RWPE2 (cell line): Measurements from ENCODE around the gene METAP1D.
A peak's percentile ranks its signal among the peaks of the same experiment; 100 is the strongest.
"Not testable (repeated sequence)": the region's sequence is repeated elsewhere in the genome, so short reads cannot be mapped to it uniquely, and the experiment has no call there.

ENCODE experiments used
- ATAC-seq: fragments of 200-7000 bp; cut with Tn5 transposase; 3 replicates; pipeline ENCODE4 v1.9.1; 2021; ENCODE audit warnings: low read depth
- DNase-seq: peaks from one replicate; pipeline ENCODE4 v3.0.0-alpha.2; 2020; ENCODE audit warnings: low spot score
- H3K27ac ChIP-seq: fragments of 450-650 bp; 2 replicates; pipeline ENCODE4 v1.5.1; 2017; ENCODE audit warnings: mild to moderate bottlenecking; ENCODE audit not compliant: poor library complexity, severe bottlenecking
- H3K27me3 ChIP-seq: fragments of 250-450 bp; sonication (Bioruptor Pico); 2 replicates; pipeline ENCODE4 v1.5.1; 2021; ENCODE audit warnings: mild to moderate bottlenecking, moderate library complexity; ENCODE audit not compliant: insufficient read depth, poor library complexity, severe bottlenecking
- H3K36me3 ChIP-seq: fragments of 250-450 bp; sonication (Bioruptor Pico); 2 replicates; pipeline ENCODE4 v1.5.1; 2020; ENCODE audit warnings: low read depth, mild to moderate bottlenecking, moderate library complexity
- H3K4me1 ChIP-seq: fragments of 250-450 bp; sonication (Bioruptor Pico); 2 replicates; pipeline ENCODE4 v1.5.1; 2021; ENCODE audit warnings: mild to moderate bottlenecking, moderate library complexity; ENCODE audit not compliant: insufficient read depth, poor library complexity, severe bottlenecking
- H3K4me3 ChIP-seq: fragments of 250-450 bp; sonication (Bioruptor Pico); 2 replicates; pipeline ENCODE4 v1.5.1; 2021; ENCODE audit warnings: mild to moderate bottlenecking, moderate library complexity; ENCODE audit not compliant: severe bottlenecking
- H3K9me3 ChIP-seq: fragments of 250-450 bp; sonication (Bioruptor Pico); 2 replicates; pipeline ENCODE4 v1.5.1; 2021; ENCODE audit warnings: mild to moderate bottlenecking, moderate library complexity; ENCODE audit not compliant: severe bottlenecking
- TF ChIP-seq, protein P1 (sequence below): fragments of 450-650 bp; IDR thresholded peaks from one replicate; pipeline ENCODE4 v1.5.1; 2017; ENCODE audit warnings: mild to moderate bottlenecking, moderate library complexity; ENCODE audit not compliant: poor library complexity, severe bottlenecking

METAP1D gene

DNA sequence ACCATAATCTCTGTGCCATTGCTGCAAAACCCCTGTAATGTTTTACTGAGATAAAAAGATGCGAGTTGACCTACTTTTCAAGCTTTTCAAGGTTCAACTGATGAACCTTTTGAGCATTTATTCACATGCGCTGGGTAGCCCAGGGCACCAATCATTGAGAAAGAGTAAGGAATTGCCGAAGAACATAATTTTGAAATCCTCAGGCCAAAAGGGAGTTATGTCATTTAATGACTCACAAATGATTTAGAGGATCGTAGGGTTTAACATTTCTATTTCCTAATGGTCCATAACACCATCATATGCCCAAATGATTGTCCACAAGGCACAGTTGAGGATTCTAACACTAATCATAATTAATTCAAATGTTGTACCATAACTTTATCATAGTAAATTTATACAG, 65.4 kb downstream of the METAP1D start:
- TF ChIP-seq, protein P1, sequence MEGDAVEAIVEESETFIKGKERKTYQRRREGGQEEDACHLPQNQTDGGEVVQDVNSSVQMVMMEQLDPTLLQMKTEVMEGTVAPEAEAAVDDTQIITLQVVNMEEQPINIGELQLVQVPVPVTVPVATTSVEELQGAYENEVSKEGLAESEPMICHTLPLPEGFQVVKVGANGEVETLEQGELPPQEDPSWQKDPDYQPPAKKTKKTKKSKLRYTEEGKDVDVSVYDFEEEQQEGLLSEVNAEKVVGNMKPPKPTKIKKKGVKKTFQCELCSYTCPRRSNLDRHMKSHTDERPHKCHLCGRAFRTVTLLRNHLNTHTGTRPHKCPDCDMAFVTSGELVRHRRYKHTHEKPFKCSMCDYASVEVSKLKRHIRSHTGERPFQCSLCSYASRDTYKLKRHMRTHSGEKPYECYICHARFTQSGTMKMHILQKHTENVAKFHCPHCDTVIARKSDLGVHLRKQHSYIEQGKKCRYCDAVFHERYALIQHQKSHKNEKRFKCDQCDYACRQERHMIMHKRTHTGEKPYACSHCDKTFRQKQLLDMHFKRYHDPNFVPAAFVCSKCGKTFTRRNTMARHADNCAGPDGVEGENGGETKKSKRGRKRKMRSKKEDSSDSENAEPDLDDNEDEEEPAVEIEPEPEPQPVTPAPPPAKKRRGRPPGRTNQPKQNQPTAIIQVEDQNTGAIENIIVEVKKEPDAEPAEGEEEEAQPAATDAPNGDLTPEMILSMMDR: no peak
- Histone ChIP-seq H3K4me3 (no peak overlapping the region), H3K27ac (no peak overlapping the region), H3K9me3 (no peaks in the 10 kb centered on the region), H3K27me3 (no peaks in the 10 kb centered on the region), H3K36me3 (0 out of 2 replicates have a peak, but pooled peaks cover 3% of the 10 kb centered on the region), H3K4me1 (no peaks in the 10 kb centered on the region)
- DNase-seq (no peak), ATAC-seq (peak; percentile 46; the same call in 2 of the 3 replicates)

DNA sequence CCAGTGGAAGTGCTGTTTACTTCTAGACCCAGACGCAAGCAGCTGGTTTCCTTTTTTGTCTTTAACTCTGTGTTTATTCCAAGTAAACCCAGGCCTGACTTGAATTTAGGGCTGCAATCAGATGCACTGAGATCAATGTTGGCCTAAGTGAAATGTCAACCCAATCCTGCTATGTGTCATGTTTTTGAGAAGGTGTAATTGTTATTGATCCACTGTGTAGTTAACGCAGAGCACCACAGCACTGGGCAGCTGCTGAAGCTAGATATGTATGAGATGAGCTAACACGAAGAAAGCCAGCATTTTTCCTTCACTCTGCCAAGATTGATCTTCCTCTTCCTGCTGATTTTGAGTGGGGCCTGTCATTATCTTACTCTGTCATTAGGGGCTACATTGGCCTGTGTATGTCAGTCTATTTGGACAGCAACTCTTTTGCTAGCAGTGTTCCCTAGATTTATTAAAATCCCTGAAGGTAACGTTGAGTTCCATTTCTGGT, 66.7 kb downstream of the METAP1D start:
- ATAC-seq (no peak), DNase-seq (no peak)
- TF ChIP-seq, protein P1: no peak

DNA sequence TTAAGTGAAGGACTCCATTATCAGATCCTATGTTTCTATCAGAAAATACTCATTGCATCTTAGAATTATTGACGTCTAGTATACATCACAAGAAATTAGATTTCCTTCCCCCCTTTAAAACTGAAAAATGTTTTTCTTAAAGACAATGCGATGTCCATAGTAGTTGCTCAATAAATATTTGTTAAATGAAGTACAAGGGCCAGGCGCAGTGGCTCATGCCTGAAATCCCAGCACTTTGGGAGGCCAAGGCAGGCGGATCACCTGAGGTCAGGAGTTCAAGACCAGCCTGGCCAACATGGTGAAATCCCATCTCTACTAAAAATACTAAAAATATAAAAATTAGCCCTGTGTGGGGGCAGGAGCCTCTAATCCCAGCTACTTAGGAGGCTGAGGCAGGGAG, 68.2 kb downstream of the METAP1D start:
- not testable (repeated sequence) for H3K27me3 ChIP-seq, ATAC-seq, H3K4me3 ChIP-seq, H3K36me3 ChIP-seq, H3K4me1 ChIP-seq, H3K9me3 ChIP-seq, H3K27ac ChIP-seq, DNase-seq

More for the DNA sequence above, 66.7 kb downstream of the METAP1D start:
- Histone ChIP-seq H3K36me3 (0 out of 2 replicates have a peak, but pooled peaks cover 3% of the 10 kb centered on the region), H3K9me3 (no peaks in the 10 kb centered on the region), H3K4me3 (no peak overlapping the region), H3K4me1 (no peaks in the 10 kb centered on the region), H3K27me3 (no peaks in the 10 kb centered on the region), H3K27ac (no peak overlapping the region)

DNA sequence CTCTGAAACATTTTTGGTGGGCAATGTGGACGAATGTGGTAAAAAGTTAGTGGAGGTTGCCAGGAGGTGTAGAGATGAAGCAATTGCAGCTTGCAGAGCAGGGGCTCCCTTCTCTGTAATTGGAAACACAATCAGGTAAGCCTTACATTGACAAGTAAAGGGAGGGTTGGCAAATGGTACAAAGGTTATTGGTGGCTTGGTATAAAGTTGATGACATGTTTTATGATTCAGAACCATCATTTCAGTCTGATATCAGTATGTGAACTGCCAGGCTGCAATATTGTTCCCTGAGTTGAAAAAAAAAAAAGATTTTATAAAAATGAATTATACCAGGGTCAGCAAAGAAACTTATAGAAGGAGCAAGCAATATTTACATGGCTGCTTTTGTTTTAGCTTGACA, 71.2 kb downstream of the METAP1D start:
- Histone ChIP-seq H3K9me3 (no peaks in the 10 kb centered on the region), H3K36me3 (no peaks in the 10 kb centered on the region; the same call in 1 of the 2 replicates), H3K4me3 (no peak overlapping the region), H3K27me3 (no peaks in the 10 kb centered on the region), H3K4me1 (no peaks in the 10 kb centered on the region), H3K27ac (no peak overlapping the region)
- TF ChIP-seq, protein P1: no peak
- ATAC-seq: no peak
- no peak for DNase-seq

DNA sequence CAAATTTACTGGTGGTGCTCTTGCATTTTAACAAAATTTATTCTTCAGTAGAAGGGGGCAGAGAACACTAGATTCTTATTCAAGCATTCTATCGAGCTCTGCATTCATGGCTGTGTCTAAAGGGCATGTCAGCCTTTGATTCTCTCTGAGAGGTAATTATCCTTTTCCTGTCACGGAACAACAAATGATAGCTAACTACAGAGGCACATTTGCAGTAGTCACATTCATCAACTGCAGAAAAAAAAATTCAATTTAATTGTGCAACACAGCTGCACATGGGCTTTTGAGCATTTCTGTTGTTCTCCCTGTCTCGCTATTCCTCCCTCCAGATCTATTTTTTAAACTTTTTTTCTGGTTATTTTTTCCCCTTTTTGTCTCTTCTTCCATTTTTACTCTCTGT, 72.5 kb downstream of the METAP1D start:
- Histone ChIP-seq H3K4me1 (no peaks in the 10 kb centered on the region), H3K27ac (no peak overlapping the region), H3K27me3 (no peaks in the 10 kb centered on the region), H3K9me3 (no peaks in the 10 kb centered on the region), H3K4me3 (no peak overlapping the region), H3K36me3 (no peaks in the 10 kb centered on the region; the same call in 1 of the 2 replicates)
- DNase-seq (no peak), ATAC-seq (no peak)
- TF ChIP-seq, protein P1: no peak
